HCT116 (cell line): Measurements from ENCODE around the gene ZNF791. TPM values are rescaled to one million over a fixed set of nuclear protein-coding genes. Genes with fewer than 3 reads are reported as not detected.

Experiments
- ATAC-seq: fragments of 200-7000 bp; cut with Tn5 transposase; 2 replicates; pipeline ENCODE4 v1.9.1; 2020; ENCODE audit warnings: mild to moderate bottlenecking, moderate library complexity
- BruUV-seq: library from RNA; stranded (reverse); fragments of 400-500 nt; replicated peaks from 2 replicates; lab custom pipeline; 2021; lab: Mats Ljungman, UMichigan
- CTCF ChIA-PET: fragments of 300-600 bp; sonication (Branson Sonifier 250); formaldehyde crosslinking; loops from one replicate; lab custom pipeline; 2021; ENCODE audit warnings: antibody characterized with exemption; lab: Charles Lee
- POLR2A ChIA-PET: fragments of 300-600, 350-600 bp; sonication (Branson Sonifier 250); formaldehyde crosslinking; loops from one replicate; lab custom pipeline; 2021; ENCODE audit warnings: antibody characterized with exemption; lab: Charles Lee
- RAD21 ChIA-PET, 2 experiments: fragments of 300-600 bp; sonication (Branson Sonifier 250); formaldehyde crosslinking; loops; one replicate each; lab custom pipeline; 2023; ENCODE audit warnings: low total read pairs in 2 of 2; ENCODE audit not compliant: uncharacterized antibody in 2 of 2, unreplicated experiment in 2 of 2, low non-redundant PET in 1 of 2; lab: Charles Lee
- DNase-seq: peaks from one replicate; pipeline ENCODE4 v3.0.0-alpha.2; 2010; ENCODE audit warnings: low read depth, low spot score
- H2AFZ ChIP-seq: fragments of 200-600 bp; shearing (Covaris generic), sonication (generic); 2 replicates; pipeline ENCODE4 v1.6.1; 2017; ENCODE audit warnings: low read depth, mixed run types, mixed read lengths, antibody characterized with exemption, low read length; ENCODE audit not compliant: poor library complexity, severe bottlenecking
- H3K27ac ChIP-seq: 2 replicates; pipeline ENCODE4 v1.5.1; 2012; ENCODE audit warnings: low read depth, low read length
- H3K27me3 ChIP-seq: fragments of 200-600 bp; sonication (generic); 2 replicates; pipeline ENCODE4 v1.6.1; 2016; ENCODE audit warnings: mixed run types, low read length, mixed read lengths; ENCODE audit not compliant: insufficient read depth
- H3K36me3 ChIP-seq, 2 experiments: fragments of 200-500 bp in 1 of 2; fragments of 200-600 bp in 1 of 2; sonication (Bioruptor generic) in 1 of 2; sonication (generic) in 1 of 2; 2 replicates each; pipeline versions ENCODE4 v1.5.1 to v1.6.1; 2014 to 2016; ENCODE audit warnings: low read length in 2 of 2, inconsistent platforms in 1 of 2, mixed read lengths in 1 of 2, mixed run types in 1 of 2; ENCODE audit not compliant: insufficient read depth in 2 of 2, control insufficient read depth in 1 of 2
- H3K4me1 ChIP-seq, 2 experiments: fragments of 200-600 bp in 1 of 2; sonication (generic) in 1 of 2; 2 replicates each; pipeline versions ENCODE4 v1.5.1 to v1.6.1; 2012 to 2017; ENCODE audit warnings: low read length in 2 of 2, inconsistent platforms in 1 of 2, mild to moderate bottlenecking in 1 of 2, mixed read lengths in 1 of 2, mixed run types in 1 of 2, moderate library complexity in 1 of 2; ENCODE audit not compliant: insufficient read depth in 2 of 2, control insufficient read depth in 1 of 2
- H3K4me2 ChIP-seq: fragments of 200-600 bp; sonication (generic); 2 replicates; pipeline ENCODE4 v1.6.1; 2017; ENCODE audit warnings: mixed run types, low read length, mixed read lengths
- H3K4me3 ChIP-seq, 2 experiments: fragments of 200-600 bp in 1 of 2; sonication (generic) in 1 of 2; replicated peaks in 1 of 2; 2 replicates each; pipeline ENCODE4 v1.5.1; 2011 to 2016; ENCODE audit warnings: low read length in 2 of 2, control low read depth in 1 of 2, low read depth in 1 of 2, mild to moderate bottlenecking in 1 of 2, mixed read lengths in 1 of 2, mixed run types in 1 of 2
- H3K79me2 ChIP-seq: fragments of 200-600 bp; sonication (generic); 2 replicates; pipeline ENCODE4 v1.6.1; 2017; ENCODE audit warnings: mild to moderate bottlenecking, mixed run types, low read length, moderate library complexity, mixed read lengths; ENCODE audit not compliant: insufficient read depth
- H3K9ac ChIP-seq: fragments of 200-600 bp; sonication (generic); 2 replicates; pipeline ENCODE4 v1.6.1; 2016; ENCODE audit warnings: low read length, mixed read lengths
- H3K9me2 ChIP-seq: fragments of 200-600 bp; sonication (generic), shearing (Covaris generic); 2 replicates; pipeline ENCODE4 v1.6.1; 2017; ENCODE audit warnings: mixed run types, mild to moderate bottlenecking, moderate library complexity; ENCODE audit not compliant: insufficient read depth
- H3K9me3 ChIP-seq, 2 experiments: fragments of 200-500 bp in 1 of 2; fragments of 200-600 bp in 1 of 2; sonication (Bioruptor generic) in 1 of 2; sonication (generic) in 1 of 2; 2 replicates each; pipeline ENCODE4 v1.6.1; 2014 to 2017; ENCODE audit warnings: low read length in 2 of 2, mixed read lengths in 2 of 2, inconsistent platforms in 1 of 2, low read depth in 1 of 2, mild to moderate bottlenecking in 1 of 2, mixed run types in 1 of 2, moderate library complexity in 1 of 2; ENCODE audit not compliant: control insufficient read depth in 1 of 2, insufficient read depth in 1 of 2
- H4K20me1 ChIP-seq: fragments of 200-600 bp; sonication (generic), shearing (Covaris generic); 2 replicates; pipeline ENCODE4 v1.6.1; 2017; ENCODE audit warnings: mixed run types, mild to moderate bottlenecking, moderate library complexity; ENCODE audit not compliant: insufficient read depth
- ATF3 ChIP-seq: IDR thresholded peaks from 2 replicates; pipeline ENCODE4 v1.6.1; 2012
- CBX3 ChIP-seq: IDR thresholded peaks from 2 replicates; pipeline ENCODE4 v1.6.1; 2012; ENCODE audit warnings: low read depth
- CTCF ChIP-seq, 3 experiments: fragments of 200-600 bp in 1 of 3; sonication (generic) in 1 of 3; IDR thresholded peaks in 2 of 3; conservative IDR thresholded peaks in 1 of 3; 2 replicates each; pipeline ENCODE4 v1.5.1; 2012 to 2017; ENCODE audit warnings: low read depth in 2 of 3, low read length in 2 of 3, antibody characterized with exemption in 1 of 3, borderline replicate concordance in 1 of 3, control low read depth in 1 of 3, mild to moderate bottlenecking in 1 of 3, mixed read lengths in 1 of 3, mixed run types in 1 of 3, moderate library complexity in 1 of 3; ENCODE audit not compliant: insufficient read depth in 1 of 3
- FOSL1 ChIP-seq: IDR thresholded peaks from 2 replicates; pipeline ENCODE4 v1.6.1; 2012; ENCODE audit warnings: low read depth
- JUND ChIP-seq: IDR thresholded peaks from 2 replicates; pipeline ENCODE4 v1.6.1; 2012
- POLR2A ChIP-seq: IDR thresholded peaks from 2 replicates; pipeline ENCODE4 v1.7.0; 2011; ENCODE audit warnings: borderline replicate concordance; ENCODE audit not compliant: insufficient read depth, insufficient read length; ENCODE audit errors: extremely low read depth
- POLR2AphosphoS5 ChIP-seq: IDR thresholded peaks from 2 replicates; pipeline ENCODE4 v1.6.1; 2011; ENCODE audit warnings: mild to moderate bottlenecking, low read depth, low read length, moderate library complexity
- SIN3A ChIP-seq: IDR thresholded peaks from 2 replicates; pipeline ENCODE4 v1.6.1; 2012; ENCODE audit warnings: low read depth
- SP1 ChIP-seq: IDR thresholded peaks from 2 replicates; pipeline ENCODE4 v1.6.1; 2012; ENCODE audit warnings: low read depth
- SRF ChIP-seq: IDR thresholded peaks from 2 replicates; pipeline ENCODE4 v1.6.1; 2012; ENCODE audit warnings: low read depth
- YY1 ChIP-seq: IDR thresholded peaks from 2 replicates; pipeline ENCODE4 v1.6.1; 2011; ENCODE audit warnings: low read length, low read depth, moderate library complexity, mild to moderate bottlenecking; ENCODE audit not compliant: insufficient replicate concordance; ENCODE audit errors: extremely low read depth
- ZFX ChIP-seq: fragments of 450-650 bp; IDR thresholded peaks from 2 replicates; pipeline ENCODE4 v1.6.1; 2017
- ZNF274 ChIP-seq: fragments of 200-500 bp; sonication (Bioruptor generic); IDR thresholded peaks from 2 replicates; pipeline ENCODE4 v1.6.1; 2014; ENCODE audit warnings: mild to moderate bottlenecking, low read depth, low read length, inconsistent platforms
- intact Hi-C: fragments of 100-400 bp; cut with micrococcal nuclease; formaldehyde crosslinking; loops from 2 replicates; pipeline ENCODE4 v1.10.0; 2022
- total RNA-seq: library from RNA; stranded (reverse); gene quantifications from one replicate; pipeline ENCODE4 v1.2.1, GENCODE V29; 2021; ENCODE audit not compliant: unreplicated experiment
- TF ChIP-seq, protein P1 (sequence below): IDR thresholded peaks from 2 replicates; pipeline ENCODE4 v1.6.1; 2012; ENCODE audit warnings: low read depth

The ZNF791 gene
- total RNA-seq, 1 experiment from 2014 or later: 21.2 TPM

DNA sequence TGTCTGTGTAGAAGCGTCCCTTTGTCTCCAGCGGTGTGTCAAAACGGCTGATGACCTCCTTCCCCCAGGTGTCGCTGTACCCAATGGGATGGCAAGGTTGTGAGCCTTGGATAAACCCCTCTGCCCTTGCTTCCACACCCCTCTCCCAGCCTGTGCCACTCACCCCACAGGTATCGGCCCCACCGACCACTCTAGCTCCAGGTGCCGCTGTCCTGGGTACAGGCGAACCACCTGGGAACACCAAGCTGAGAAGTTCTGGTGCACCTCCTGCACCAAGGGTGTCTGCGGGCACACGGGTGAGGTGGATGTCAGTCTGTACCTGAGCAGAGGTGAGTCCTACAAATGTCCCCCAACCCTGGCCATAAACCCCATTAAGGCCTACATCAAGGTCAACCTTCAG is 39.2 kb downstream of the ZNF791 start:
- TF ChIP-seq JUND: no peak
- TF ChIP-seq YY1: no peak
- TF ChIP-seq POLR2AphosphoS5: no peak
- TF ChIP-seq CBX3: no peak
- no peak for TF ChIP-seq SP1
- TF ChIP-seq FOSL1: no peak
- no peak for TF ChIP-seq SRF
- no peak for TF ChIP-seq ZFX
- no peak for TF ChIP-seq SIN3A
- TF ChIP-seq CTCF (IDR thresholded peaks at IDR 0.05 in 2 of 3, conservative IDR thresholded peaks at IDR 0.05 in 1 of 3; ENCODE audit: borderline replicate concordance in 1 of 3, insufficient read depth in 1 of 3, low read depth in 2 of 3, low read length in 2 of 3): no peak
- no peak for TF ChIP-seq ZNF274
- no peak for TF ChIP-seq POLR2A
- TF ChIP-seq, protein P1, sequence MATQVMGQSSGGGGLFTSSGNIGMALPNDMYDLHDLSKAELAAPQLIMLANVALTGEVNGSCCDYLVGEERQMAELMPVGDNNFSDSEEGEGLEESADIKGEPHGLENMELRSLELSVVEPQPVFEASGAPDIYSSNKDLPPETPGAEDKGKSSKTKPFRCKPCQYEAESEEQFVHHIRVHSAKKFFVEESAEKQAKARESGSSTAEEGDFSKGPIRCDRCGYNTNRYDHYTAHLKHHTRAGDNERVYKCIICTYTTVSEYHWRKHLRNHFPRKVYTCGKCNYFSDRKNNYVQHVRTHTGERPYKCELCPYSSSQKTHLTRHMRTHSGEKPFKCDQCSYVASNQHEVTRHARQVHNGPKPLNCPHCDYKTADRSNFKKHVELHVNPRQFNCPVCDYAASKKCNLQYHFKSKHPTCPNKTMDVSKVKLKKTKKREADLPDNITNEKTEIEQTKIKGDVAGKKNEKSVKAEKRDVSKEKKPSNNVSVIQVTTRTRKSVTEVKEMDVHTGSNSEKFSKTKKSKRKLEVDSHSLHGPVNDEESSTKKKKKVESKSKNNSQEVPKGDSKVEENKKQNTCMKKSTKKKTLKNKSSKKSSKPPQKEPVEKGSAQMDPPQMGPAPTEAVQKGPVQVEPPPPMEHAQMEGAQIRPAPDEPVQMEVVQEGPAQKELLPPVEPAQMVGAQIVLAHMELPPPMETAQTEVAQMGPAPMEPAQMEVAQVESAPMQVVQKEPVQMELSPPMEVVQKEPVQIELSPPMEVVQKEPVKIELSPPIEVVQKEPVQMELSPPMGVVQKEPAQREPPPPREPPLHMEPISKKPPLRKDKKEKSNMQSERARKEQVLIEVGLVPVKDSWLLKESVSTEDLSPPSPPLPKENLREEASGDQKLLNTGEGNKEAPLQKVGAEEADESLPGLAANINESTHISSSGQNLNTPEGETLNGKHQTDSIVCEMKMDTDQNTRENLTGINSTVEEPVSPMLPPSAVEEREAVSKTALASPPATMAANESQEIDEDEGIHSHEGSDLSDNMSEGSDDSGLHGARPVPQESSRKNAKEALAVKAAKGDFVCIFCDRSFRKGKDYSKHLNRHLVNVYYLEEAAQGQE: no peak
- no peak for TF ChIP-seq ATF3
- ATAC-seq (no peak), DNase-seq (no peak)
- Histone ChIP-seq H3K36me3 (no peaks in the 10 kb centered on the region), H2AFZ (no peak overlapping the region), H3K4me1 (no peaks in the 10 kb centered on the region), H4K20me1 (no peaks in the 10 kb centered on the region), H3K9me2 (no peaks in the 10 kb centered on the region), H3K27ac (no peak overlapping the region), H3K27me3 (no peaks in the 10 kb centered on the region), H3K4me3 (no peak overlapping the region), H3K9ac (no peak overlapping the region), H3K79me2 (no peaks in the 10 kb centered on the region), H3K9me3 (no peaks in the 10 kb centered on the region; a peak in 1 of 4 replicates), H3K4me2 (no peak overlapping the region)
- ChIA-PET POLR2A (no interaction called here), CTCF (no interaction called here), RAD21 (no interaction called here)
- intact Hi-C loops: no loop called here
- BruUV-seq: no TSS peak
